ENCODE results near the gene FGF19.

DNA sequence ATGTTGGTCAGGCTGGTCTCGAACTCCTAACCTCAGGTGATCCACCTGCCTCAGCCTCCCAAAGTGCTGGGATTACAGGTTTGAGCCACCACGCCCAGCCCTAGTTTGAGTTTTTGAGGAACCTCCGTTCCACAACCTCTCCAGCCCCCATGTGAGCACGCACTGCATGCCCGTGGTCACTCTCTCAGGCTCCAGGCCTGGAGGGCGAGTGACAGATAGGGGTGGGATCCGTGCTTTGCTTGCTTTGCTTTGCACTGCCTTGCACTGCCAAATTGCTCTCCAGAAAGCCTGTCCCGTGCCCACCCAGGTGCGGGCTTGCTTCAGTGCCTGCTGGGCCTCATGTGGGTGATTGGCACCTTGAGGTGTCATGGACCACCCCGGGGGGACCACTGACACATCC lies 41.4 kb upstream of the FGF19 start:
- TF ChIP-seq CTCF (IDR thresholded peaks at IDR 0.05) (no peak), POLR2A (IDR thresholded peaks at IDR 0.05) (no peak)

Measured in body of pancreas (tissue), 4 donors.